Dermis blood vessel endothelial cell (primary cell): ENCODE results near the gene TMEM201. TPM values are rescaled to one million over a fixed set of nuclear protein-coding genes. Genes with fewer than 3 reads are reported as not detected.

Experiments
- DNase-seq: peaks from one replicate; pipeline ENCODE4 v3.0.0; 2010
- total RNA-seq: library from RNA; depleted of rRNA; stranded (reverse); fragments of >200 nt; gene quantifications from 2 replicates; pipeline ENCODE4 v1.2.3, GENCODE V29; 2014

Gene TMEM201
- total RNA-seq, 1 donor from 2014 or later, result 5.8 TPM

- DNase-seq, result no peak
Measured at GRCh38 chr1:9654834-9655723, 66.4 kb downstream of the TMEM201 start.

GRCh38 chr1:9655836-9656235 lies 67.1 kb downstream of the TMEM201 start:
- DNase-seq, result no peak

GRCh38 chr1:9657521-9658032 lies 68.9 kb downstream of the TMEM201 start:
- no peak for DNase-seq

GRCh38 chr1:9658199-9658598 lies 69.5 kb downstream of the TMEM201 start:
- no peak for DNase-seq

DNA sequence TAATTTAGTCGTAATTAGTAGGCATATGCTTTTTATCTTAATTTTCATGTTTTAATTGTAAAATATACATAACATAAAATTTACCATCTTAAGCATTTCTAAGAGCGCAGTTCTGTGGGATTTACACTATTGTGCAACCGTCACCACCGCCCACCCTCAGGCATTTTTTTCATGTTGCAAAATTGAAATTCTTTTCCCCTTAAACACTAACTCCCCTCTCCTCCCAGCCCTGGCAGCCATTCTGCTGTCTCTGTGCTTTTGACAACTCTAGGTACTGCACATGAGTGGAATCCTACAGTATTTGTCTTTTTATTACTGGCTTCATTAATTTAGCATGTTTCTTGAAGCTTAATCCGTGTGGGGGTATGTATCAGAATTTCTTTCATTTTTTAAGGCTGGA lies 70.6 kb downstream of the TMEM201 start:
- DNase-seq, result no peak

GRCh38 chr1:9663257-9663656 lies 74.5 kb downstream of the TMEM201 start:
- DNase-seq, result no peak

Other genes starting within 250 kb of the TMEM201 start
- gene SLC25A33, start 49.4 kb upstream of the TMEM201 start, total RNA-seq, result 5.4 and 6.3 TPM in 2 replicates
- gene PIK3CD, start 62.8 kb downstream of the TMEM201 start, total RNA-seq, result 4.1 and 4.5 TPM in 2 replicates
- 72.0 and 110 TPM in 2 replicates for gene CLSTN1, start 235.1 kb downstream of the TMEM201 start, total RNA-seq